ENCODE results near the gene NOS2.

- TF ChIP-seq CTCF (IDR thresholded peaks at IDR 0.05) (no peak), POLR2A (IDR thresholded peaks at IDR 0.05) (no peak)
Observed at GRCh38 chr17:27797390-27798091, 2.8 kb downstream of the NOS2 start.
